NCI-H748 treated with DMSO at 0.1 percent for 48 hours (cell line): ENCODE measurements around the gene JRKL.
"Not testable (repeated sequence)": the region's sequence is repeated elsewhere in the genome, so short reads cannot be mapped to it uniquely, and the experiment has no call there.

Source experiments
- DNase-seq: peaks from one replicate; lab custom pipeline; 2025; lab: John Stamatoyannopoulos, UW

JRKL gene

DNA sequence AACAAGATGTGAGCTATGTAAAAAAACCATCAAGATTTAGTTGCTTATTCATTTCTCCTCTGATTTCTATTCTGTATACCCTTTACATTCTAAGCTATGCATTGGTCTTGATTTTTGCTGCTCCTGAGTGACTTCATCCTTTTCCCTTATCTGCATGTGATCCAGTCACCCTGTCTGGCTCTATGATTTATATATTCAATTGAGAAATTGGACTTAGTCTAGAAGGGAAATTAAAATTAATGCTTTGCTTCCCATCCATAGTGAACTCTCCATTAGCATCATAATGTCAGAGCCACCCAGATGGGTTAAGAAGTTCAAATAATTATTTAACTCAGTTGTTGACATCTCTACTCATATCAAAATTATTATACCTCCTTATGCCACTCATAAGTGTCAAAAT is 5.0 kb downstream of the JRKL start:
- no peak for DNase-seq

DNA sequence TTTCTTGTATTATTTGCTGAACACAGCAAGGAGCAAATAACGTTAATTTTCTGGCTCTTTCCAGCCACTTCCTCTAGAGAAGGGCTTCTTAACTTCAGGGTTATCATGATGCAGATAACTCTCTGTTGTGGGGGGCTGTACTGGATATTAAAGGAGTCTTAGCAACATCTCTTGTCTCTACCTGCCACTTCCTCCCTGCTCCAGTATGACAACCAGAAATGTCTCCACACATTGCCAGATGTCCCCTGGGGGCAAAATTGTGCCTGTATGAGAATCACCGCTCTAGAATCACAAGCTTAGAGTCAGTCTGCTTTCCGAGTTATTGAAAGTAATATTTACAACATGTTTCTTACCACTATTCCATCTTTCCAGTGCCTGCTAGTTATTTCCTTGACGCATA is 6.8 kb downstream of the JRKL start:
- DNase-seq: no peak

DNA sequence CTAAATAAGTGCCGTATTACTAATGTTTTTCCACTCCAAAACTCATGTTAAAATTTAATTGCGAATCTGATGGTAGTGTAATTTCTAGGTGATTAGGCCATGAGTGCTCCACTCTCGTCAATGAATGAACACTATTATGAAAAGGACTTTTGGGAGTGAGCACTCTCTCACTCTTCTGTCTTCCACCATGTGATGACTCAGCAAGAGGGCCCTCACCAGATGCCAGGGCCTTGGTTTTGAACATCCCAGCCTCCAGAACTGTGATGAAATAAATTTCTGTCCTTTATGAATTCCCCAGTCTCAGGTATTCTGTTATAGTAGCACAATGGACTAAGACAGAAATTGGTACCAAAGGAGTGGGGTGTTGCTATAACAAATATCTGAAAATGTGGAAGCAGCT is 8.1 kb downstream of the JRKL start:
- no peak for DNase-seq

DNA sequence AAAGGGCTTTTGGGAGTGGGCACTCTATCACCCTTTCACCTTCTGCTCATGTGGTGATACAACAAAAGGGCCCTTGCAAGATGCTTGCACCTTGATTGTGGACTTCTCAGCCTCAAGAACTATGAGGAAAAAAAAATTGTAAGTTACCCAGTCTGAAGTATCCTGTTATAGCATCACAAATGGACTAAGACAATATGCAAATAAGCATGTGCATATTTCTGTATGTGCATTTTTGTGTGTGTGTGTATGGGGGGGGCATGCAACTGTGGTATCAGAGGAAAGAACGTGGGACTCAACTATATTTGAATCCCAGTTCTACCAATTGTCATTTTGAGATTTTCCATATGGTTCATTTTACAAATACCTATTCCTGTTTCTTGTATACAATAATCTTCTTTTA is 10.9 kb downstream of the JRKL start:
- DNase-seq: no peak

DNA sequence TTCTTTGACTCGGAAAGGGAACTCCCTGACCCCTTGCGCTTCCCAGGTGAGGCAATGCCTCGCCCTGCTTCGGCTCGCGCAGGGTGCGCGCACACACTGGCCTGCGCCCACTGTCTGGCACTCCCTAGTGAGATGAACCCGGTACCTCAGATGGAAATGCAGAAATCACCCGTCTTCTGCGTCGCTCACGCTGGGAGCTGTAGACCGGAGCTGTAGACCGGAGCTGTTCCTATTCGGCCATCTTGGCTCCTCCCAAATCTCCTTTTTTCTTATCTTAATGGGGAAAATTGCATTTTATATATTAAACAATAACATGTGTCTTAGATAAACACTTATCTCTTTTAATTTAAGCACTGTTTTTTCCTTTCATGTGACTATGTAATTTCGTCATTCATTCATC is 21.6 kb downstream of the JRKL start:
- not testable (repeated sequence) for DNase-seq

DNA sequence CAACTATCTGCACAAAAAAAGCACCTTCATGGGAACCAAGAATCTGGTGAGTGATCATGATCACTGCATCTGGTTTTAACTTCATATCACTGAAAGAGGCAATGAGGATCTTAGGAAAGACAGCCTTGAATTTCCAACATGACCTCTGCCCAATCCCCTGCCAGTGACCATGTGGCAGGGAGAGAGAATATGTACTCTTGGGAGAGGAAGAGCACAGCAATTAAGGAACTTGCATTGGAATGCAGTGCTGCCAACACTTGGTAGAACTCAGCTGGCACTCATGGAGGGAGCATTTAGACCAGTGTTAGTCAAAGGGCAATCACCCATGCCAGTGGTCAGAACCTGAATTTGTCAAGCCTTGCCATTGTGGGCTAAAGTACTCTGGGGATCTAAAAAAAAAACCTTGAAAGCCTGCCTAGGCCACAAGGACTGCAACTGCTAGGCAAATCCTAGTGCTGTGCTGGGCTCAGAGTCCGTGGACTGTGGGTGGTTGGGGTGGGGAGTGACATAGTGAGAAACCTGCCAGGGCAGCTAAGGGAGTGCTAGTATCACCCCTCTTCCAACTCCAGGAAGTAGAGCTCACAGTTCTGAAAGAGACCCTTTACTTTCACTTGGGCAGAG is 23.1 kb downstream of the JRKL start:
- no peak for DNase-seq

DNA sequence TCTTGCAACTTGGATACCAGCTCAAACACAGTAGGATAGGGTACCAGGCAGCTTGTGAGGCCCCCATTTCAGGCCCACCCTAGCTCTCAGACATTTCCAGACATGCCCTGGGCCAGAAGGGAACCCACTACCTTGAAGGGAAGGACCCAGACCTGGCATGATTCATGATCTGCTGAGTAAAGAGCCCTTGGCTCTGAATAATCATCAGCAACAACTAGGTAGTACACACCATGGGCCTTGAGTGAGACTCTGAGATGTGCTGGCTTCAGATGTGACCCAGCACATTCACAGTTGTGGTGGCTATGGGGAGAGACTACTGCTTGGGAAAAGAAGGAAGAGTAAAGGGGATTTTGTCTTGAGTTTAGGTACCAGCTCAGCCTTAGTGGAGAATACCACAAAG is 23.6 kb downstream of the JRKL start:
- DNase-seq: no peak

DNA sequence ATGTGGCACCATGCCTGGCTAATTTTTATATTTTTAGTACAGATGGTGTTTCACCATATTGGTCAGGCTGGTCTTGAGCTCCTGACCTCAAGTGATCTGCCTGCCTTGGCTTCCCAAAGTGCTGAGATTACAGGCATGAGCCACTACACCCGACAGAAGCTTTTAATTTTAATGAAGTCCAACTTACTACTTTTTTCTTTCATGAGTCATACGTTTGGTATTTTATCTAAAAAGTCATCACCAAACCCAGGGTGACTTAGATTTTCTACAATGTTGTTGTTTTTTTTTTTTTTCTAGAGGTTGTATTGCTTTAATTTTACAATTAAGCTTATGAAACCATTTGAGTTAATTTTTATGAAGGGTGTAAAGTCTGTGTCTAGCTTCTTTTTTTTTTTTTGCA is 34.9 kb downstream of the JRKL start:
- DNase-seq: no peak

DNA sequence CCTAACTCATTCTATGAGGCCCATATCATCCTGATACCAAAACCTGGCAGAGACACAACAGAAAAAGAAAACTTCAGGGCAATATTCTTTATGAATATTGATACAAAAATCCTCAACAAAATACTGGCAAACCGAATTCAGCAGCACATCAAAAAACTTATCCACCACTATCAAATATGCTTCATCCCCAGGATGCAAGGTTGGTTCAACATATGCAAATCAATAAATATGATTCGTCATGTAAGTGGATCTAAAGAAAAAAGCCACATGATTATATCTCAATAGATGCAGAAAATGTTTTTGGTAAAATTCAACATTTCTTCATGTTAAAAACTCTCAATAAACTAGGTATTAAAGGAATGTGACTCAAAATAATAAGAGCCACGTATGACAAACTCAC is 40.9 kb downstream of the JRKL start:
- no peak for DNase-seq

DNA sequence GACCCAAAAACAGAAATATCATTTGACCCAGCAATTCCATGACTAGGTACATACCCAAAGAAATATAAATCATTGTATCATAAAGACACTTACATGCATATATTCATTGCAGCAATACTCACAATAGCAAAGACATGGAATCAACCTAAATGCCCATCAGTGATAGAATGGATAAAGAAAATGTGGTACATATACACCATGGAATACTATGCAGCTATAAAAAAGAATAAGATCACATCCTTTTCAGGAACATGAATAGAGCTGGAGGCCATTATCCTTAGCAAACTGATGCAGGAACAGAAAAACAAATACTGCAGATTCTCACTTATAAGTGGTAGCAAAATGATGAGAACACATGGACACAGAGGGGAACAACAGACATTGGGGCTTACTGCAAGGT is 42.8 kb downstream of the JRKL start:
- not testable (repeated sequence) for DNase-seq
